Measurements from ENCODE around the gene CCER1.

DNA sequence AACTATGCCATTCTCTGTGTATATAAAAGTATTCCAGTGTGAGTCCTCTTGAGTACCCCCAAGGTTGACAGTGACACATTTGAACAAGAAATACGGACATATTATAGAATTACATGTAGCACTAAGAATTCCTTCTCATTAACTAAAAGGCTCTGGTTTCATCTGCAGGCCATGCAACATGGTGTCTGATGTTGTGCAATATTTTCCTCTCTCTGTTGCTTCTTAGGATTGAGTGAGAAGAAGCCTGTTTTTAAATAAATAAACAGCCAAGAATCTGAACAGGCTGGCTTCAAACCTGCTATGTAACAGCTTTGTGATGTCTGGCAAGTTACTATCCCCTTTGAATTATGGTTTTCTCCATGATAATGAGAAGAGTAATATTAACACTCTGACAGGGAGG, 22.2 kb upstream of the CCER1 start:
- TF ChIP-seq, protein P1, sequence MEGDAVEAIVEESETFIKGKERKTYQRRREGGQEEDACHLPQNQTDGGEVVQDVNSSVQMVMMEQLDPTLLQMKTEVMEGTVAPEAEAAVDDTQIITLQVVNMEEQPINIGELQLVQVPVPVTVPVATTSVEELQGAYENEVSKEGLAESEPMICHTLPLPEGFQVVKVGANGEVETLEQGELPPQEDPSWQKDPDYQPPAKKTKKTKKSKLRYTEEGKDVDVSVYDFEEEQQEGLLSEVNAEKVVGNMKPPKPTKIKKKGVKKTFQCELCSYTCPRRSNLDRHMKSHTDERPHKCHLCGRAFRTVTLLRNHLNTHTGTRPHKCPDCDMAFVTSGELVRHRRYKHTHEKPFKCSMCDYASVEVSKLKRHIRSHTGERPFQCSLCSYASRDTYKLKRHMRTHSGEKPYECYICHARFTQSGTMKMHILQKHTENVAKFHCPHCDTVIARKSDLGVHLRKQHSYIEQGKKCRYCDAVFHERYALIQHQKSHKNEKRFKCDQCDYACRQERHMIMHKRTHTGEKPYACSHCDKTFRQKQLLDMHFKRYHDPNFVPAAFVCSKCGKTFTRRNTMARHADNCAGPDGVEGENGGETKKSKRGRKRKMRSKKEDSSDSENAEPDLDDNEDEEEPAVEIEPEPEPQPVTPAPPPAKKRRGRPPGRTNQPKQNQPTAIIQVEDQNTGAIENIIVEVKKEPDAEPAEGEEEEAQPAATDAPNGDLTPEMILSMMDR (IDR thresholded peaks at IDR 0.05; ENCODE audit: low read depth, low read length) = no peak
- TF ChIP-seq EZH2phosphoT487 (IDR thresholded peaks at IDR 0.05; ENCODE audit: low read depth) = no peak
